Measurements from ENCODE around the gene LGALS3. TPM values are rescaled to one million over a fixed set of nuclear protein-coding genes. Genes with fewer than 3 reads are reported as not detected.

Gene LGALS3
- total RNA-seq, 1 experiment from 2014 or later, result 56.2 TPM

DNA sequence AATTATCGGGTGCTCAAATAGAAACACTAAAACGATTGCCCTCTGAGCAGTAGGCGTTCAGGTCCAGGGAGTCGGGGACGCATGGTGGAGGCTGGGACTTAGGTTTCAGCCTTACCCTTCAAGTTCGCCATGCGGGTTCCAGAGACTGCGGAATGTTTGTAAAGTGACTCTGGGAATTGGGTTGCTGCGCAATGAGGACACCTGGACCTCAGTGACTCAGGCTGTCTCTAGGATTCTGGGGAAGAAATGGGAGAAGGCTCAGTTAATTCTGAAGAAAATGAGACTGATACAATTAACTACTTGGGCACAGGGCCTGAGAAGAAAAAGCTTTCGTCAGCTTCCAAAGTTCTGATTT is 1.1 kb downstream of the LGALS3 start:
- DNase-seq (ENCODE audit: low read depth), result peak; percentile 31

DNA sequence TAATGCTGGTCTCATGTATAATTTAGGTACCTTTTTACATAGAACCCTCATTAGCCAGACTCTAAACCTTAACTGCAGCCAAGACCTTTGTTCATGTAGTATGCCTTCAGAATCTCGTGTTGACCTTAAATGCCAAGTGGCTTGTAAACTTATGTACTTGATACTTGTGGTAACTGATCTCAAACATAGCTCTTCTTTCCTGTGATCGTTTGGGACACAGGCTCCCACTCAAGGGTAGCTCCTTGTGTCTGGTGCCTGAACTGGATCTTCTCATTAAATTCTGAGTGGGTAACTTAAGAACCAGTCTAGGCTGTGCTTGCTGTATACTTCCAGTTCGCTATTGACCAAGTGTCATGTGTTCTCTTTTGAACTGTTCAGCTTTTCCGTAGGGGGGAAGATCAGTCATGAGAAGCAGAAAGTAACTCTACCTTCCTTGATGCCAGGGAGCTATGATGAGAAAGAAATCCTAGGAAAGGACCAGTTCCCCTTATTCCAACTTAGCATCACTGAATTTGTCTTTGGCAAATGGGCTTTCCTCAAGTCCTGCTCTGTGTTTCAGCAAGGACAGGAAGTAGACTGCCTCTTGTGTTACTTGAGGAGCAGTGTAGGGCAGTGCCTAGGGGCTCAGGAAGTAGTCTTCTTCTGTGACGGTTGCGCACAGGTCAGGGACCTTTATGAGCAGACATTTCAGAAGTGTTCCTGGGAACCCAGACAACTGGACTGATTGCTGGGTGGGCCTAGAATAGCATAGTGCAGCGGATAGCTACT is 2.5 kb downstream of the LGALS3 start:
- DNase-seq (ENCODE audit: low read depth), result peak; percentile 44

DNA sequence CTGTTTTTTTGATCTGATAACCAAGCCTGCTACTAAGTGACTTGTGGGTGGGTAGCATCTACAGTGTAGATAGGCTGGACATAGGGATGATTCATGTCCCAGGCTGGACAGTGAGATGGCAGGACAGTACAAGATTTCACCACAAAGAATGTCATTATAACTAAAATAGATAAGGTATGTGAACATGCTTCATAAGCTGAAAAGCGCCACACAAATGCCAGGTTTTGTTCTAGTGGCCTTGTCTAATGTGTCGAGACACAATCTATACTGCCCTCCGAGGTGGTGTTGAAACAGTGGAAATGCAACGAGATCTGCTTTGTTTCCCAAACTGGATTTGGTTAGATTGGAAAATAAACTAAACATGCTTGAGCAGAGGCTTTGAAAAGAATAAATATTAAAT is 4.4 kb downstream of the LGALS3 start:
- peak; percentile 66 for DNase-seq (ENCODE audit: low read depth)

DNA sequence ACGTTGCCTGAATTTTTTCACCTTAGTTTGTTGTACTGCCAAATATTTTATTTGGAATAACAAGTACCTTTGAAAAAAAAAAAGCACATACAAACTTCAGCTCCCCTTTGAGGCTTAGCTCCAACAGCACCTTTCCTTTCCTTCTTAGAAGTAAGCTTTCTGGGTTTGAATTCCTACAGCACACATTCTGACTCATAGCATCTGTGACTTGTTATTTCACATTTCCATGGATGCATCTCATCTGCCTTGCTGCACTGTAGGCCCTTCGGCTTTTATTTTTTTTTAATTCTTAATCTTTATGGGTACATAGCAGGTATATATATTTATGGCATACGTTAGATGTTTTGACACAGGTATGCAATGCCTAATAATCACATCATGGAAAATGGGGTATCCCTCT is 7.2 kb downstream of the LGALS3 start:
- no peak for DNase-seq (ENCODE audit: low read depth)

DNA sequence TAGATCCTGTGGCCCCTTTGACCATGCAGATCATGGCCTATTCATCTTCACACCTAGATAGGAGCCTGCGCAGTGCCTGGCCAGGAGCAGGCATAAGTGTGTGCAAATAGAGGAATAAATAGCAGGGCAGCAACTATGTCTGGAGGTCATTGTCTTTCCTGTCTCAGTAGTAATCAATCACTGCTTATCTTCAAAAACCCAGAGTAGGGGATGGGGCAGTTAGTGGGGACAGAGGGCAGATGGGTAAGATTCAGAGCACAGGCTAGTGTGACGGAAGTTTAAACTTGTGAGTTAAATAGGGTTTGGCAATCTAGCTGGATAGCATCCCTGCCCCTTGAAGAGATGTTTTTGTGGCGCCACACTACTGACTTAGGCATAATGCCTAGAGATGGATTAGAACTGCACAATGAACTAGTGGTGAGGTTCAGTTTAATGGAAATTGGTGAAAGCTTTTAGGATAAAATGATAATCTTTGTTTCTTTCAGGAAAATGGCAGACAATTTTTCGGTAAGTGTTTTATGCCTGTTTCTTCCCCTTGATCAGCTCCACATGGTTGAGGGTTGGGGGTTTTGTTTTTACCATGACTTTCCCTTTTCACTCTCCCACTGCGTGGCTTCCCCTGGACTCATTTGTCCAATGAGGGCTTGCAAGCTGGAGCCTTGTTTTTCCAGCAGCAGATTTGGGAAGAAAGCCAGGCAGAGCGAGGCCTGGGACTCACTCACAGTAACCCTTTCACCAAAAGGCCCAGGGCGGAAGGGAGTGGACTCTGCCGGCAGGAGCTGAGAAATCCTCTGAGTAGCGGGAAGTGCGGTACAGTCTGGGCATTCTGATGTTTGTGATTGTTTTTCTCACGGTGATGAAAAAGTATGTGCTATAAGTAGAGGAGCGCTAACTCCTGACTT is 8.1 kb downstream of the LGALS3 start:
- no peak for DNase-seq (ENCODE audit: low read depth)

DNA sequence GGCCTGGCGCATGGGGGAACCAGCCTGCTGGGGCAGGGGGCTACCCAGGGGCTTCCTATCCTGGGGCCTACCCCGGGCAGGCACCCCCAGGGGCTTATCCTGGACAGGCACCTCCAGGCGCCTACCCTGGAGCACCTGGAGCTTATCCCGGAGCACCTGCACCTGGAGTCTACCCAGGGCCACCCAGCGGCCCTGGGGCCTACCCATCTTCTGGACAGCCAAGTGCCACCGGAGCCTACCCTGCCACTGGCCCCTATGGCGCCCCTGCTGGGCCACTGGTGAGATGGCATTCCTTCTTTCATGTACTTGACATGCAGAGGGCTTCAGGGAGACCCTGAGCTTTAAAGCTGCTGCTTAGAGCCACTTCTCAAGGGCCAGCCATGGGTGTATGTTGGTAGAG is 9.0 kb downstream of the LGALS3 start:
- no peak for DNase-seq (ENCODE audit: low read depth)

DNA sequence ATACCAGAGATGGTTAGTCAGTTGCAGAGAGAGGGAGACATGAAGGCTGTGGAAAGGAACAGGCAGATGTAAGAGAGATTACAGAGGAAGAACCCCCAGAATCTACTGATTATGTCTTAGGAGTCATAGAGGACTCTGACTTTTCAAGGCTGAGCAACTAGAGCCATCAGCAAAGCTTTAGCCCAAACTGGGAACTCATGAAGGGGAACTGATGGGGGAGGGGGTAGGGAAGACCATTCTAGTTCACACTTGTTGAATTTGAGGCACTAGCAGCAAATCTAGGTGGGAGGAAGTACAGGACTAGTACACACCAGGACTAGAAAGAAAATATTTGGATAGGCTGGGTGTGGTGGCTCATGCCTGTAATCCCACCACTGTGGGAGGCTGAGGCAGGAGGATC is 10.1 kb downstream of the LGALS3 start:
- no peak for DNase-seq (ENCODE audit: low read depth)

DNA sequence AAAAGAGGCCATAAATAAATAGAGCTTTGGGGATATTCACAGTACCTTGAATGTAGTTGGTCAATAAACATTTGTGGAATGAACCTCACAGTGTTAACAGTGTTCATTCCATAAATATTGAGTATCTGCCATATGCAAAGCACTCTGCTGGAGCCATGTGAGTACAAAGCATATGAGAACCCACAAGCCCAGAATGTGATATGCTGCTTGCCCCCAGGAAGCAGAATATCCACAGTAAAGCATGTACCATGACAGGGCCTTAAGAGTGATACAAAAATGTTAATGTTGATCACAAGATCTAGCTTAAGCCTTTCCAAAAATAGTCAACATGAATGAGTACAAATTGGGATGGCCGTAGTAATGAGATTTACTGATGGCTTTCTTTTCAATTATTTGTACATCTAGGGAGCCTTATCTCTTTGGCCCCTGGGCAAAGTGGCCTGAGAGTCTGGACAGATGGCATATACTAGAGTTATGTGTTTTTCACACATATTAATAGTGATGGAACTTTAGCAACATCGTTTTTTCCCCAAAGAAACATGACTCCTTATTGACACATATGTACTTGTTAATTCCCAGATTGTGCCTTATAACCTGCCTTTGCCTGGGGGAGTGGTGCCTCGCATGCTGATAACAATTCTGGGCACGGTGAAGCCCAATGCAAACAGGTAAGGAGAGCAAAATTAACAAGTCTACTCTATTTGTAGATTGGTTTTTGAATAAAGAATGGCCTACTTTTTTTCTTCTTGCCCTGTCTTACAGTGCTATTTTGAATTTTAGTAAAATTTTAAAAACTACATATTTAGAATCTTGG is 10.9 kb downstream of the LGALS3 start:
- DNase-seq (ENCODE audit: low read depth), result no peak

DNA sequence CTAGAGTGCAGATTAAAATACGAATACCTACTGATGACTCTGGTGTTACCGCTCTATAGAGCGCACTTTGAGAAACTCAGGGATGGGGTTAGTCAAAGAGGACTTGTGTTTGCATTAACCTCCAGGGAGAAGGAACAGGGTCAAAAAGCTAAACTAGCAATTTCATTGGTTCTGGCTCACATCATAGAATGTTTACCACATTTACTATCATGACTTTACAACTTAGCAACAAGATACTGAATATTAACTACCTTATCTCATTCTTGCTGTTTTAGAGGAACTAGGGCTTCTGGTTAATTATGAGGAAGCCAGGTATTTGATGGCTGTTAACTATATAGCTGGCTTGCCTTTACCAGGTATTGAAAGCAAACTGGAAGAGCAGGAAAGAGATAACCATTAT is 12.8 kb downstream of the LGALS3 start:
- no peak for DNase-seq (ENCODE audit: low read depth)

DNA sequence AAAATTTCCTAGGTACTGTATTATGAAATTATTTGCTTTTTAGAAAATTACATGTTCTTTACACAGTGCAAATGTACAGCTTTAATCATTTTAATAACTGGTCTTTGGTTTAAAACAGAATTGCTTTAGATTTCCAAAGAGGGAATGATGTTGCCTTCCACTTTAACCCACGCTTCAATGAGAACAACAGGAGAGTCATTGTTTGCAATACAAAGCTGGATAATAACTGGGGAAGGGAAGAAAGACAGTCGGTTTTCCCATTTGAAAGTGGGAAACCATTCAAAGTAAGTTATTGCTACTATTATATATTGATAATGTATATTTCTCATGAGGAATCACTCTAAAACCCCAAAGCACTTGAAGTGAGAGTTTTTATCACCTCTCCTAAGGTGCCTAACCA is 13.4 kb downstream of the LGALS3 start:
- no peak for DNase-seq (ENCODE audit: low read depth)

DNA sequence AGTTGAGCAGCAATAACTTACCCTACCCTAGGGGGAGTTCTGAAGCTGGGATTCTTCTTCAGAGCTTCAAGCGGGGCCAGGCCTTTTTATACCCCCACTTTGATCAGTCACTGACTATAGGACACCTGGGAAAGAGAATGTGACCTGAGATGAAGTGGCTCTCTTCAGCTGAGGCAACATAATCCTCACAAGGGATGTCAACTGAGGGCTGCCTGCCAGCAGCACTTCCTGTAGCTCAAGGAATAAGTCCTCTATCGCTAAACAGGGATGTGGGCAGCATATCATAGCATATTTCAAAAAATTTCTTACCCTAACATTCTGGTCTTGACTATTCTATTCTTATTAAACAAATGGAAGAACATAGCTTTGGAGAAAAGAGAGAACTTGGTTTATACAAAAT is 17.4 kb downstream of the LGALS3 start:
- DNase-seq (ENCODE audit: low read depth), result no peak

DNA sequence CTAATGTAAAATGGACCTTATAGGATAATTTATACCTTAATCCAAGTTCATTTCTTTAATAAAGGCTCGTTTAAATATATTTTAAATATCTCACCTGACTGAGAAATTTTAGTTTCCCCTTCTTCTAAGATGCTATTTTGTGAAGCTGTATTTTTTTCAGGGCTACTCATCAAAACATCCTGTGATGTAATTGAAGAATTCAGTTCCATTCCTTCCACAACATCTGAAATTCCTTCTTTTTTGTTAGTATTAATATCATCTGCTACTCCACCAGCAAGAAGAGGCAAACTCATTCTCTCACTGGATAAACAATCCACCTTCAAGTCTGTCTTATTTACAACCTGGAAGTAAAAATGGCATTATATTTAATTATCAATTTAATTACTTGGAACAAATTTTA is 22.5 kb downstream of the LGALS3 start:
- DNase-seq (ENCODE audit: low read depth), result no peak

DNA sequence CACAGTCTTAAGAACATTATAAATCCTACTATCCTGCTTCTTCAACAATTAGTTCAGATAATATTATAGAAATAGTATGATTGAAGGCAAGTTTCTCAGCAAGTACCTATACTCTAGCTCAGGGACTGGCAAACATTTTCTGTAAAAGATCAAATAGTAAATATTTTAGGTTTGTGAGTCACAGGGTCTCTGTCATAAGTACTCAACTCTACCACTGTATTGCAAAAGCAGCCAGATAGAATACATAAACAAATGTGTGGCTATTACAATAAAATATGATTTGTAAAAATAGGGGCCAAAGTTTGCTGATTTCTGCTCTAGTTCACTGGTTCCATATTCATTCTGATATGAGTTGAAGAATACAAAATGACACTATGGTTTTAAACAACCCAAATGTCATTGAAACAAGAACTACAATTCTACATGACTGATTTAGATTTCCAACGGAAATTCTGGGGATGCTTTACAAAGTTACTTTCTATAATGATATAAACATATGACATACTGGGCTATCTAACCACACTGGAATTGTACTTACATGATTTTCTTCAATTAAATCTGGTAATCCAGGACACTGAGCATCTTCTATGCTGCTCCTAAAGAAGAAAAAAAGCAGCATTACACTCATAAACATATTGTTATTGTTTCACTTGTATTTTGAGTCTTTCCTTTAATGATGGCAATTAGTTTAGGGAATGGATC is 23.2 kb downstream of the LGALS3 start:
- DNase-seq (ENCODE audit: low read depth), result no peak

DNA sequence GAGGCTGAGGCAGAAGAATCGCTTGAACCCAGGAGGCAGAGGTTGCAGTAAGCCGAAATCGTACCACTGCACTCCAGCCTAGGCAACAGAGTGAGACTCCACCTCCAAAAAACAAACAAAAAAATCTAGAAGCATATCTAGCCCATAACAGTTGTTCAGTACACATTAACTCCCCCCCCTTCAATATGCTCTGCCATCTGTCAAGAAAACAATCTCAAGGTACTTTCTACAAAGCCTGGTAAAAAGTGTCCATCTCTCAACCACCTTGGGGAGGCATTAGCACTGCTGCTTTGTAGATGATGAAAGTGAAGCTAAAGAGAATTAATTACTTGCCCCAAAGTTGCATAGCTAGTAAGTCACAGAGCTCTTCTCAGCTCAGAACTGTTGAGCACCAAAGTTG is 24.9 kb downstream of the LGALS3 start:
- no peak for DNase-seq (ENCODE audit: low read depth)

DNA sequence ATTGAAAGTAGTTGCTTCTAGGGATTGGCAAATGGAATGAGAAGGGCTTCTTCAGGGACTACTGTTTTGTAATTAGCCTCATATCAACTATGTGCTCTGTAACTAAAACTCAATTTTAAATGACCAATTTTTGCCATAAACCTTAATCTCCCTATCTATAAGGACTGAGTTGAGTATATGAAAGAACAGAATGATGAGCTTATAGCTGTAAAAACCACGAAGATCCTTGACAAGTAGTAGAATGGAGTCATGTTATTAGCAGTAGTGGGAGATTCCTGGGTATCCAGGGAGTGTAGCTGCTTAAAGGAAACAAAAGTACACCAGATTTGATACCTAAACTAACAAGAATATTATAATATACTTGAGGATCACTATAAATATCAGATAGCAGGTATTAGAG is 28.0 kb downstream of the LGALS3 start:
- no peak for DNase-seq (ENCODE audit: low read depth)

DNA sequence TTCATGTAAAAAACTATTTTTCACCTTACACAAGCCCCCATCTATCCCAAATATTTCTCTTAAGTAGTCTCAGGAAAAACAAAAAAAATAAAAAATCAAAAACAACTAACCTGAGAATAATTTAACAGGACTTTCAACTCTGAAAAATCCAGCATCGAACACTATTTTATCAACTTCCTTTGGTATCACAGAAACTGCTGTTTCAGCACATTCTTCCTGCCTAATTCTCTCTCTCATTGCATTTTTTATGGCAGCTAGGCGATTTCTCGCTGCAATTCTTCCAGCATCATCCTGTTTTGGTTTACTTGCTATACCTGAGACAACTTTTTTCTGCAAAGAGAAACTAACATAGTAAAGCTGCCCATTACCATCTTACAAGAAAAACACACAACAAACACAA is 29.4 kb downstream of the LGALS3 start:
- DNase-seq (ENCODE audit: low read depth), result no peak

DNA sequence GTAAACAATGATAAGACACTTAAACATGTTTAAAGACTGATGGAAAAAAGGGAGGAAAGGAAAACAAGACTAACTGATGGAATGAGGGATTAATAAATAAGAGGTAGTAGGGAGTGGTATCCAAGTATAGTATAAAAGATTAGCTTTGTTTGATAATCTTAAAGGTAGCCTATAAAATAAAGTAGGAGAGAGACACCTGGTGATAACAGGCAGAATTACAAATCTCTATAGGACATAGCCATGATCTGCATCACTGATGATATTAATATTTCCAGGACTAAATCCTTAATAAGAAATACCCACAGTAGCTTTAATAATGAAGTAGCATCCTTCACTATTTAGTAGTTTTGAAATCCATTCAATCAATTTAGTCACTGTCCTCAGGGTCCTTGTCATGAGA is 31.9 kb downstream of the LGALS3 start:
- DNase-seq (ENCODE audit: low read depth), result peak; percentile 42

DNA sequence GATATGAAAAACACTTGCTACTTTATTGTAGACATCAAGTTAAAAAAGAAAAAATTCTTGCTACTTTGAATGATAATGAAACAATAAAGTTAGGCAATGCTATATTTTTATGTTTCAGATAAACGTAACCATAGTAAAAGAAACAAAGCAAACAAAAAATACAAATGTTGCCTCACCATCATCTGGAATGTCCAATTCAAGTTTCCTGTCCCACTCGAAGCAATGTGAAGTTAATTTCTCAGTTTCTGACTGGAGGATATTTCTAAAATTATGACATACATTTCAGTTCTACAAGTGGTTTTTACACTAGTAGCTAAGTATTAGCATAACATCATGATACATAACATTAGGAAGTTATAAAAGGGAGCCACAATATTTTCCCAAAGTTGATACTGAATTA is 41.5 kb downstream of the LGALS3 start:
- no peak for DNase-seq (ENCODE audit: low read depth)

DNA sequence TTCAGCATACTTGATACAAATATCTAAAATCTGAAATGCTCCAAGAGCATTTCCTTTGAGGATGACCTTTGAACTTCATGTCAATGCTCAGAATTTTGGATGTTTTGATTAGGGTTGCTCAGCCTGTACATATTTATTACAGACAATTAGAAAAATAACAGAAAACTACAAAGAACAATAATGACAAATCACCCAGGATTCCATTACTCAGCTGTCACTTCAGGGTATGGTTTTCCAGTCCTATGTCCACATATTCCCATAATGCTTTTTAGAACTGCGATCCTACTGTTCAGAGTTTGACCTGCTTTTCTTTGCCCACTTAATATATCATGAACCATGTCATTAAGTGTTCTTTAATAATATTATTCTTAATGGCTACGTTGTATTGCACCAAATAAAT is 51.0 kb downstream of the LGALS3 start:
- no peak for DNase-seq (ENCODE audit: low read depth)

DNA sequence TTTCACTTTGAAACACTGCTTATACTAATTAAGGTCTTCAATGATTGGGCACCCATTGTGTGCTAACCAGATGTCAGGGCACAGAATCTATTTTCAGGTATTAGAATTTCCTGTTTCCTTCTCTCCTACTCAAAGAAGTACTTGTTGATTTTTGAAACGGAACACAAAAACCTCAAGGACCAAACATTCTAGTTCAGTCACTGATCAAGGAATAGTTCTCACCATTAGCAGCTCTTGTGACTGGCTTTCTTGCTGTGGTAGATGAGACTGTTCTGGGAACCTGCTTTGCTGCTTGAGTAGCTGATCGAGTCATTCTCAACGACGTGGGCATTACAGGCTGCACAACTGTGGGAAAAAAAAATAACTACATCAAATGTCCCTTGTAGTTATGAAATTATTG is 51.4 kb downstream of the LGALS3 start:
- DNase-seq (ENCODE audit: low read depth), result no peak

DNA sequence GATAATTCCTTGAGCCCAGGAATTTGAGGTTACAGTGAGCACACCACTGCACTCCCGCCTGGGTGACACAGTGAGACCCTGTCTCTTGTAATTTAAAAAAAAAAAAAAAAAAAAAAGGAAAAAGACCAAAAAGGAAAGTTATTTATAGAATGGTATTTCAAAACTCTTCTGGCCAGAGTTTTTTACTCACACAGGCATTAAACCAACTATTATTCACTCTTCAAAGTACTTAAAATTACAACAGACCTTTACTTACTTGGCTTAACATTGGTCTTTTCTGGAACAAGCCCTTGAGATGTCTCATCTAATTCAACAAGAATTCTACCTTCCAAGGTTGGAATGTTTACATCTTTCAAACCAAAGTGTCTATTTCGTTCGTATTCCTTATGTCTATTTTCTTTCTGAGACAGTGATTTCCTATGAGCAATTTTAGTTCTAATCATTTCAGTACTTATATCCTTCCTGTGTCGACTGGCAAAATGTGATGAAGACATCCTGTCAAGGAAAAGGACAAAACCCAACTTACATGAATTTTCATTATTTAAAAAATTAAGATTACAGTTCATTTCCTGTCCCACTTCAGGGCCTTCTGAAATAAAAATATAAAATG is 59.7 kb downstream of the LGALS3 start:
- no peak for DNase-seq (ENCODE audit: low read depth)

DNA sequence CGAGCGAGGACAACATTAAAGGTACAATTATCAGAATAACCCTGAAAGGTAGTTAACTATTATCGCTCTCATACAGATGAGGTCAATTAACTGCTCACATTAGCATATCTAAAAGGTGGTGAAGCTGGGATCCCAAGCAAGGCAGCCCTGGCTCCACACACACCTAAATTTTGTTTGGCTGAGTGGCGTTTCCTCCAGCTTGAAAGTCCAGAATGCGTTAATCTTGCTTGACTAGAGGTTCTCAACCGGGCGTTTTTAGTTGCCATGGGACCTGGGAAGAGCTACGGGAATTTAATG is 61.8 kb downstream of the LGALS3 start:
- peak; percentile 57 for DNase-seq (ENCODE audit: low read depth)
